ENCODE measurements around the gene MYBPC2.

Gene MYBPC2

GRCh38 chr19:50430888-50431342, 1.8 kb upstream of the MYBPC2 start:
- TF ChIP-seq, protein P1, sequence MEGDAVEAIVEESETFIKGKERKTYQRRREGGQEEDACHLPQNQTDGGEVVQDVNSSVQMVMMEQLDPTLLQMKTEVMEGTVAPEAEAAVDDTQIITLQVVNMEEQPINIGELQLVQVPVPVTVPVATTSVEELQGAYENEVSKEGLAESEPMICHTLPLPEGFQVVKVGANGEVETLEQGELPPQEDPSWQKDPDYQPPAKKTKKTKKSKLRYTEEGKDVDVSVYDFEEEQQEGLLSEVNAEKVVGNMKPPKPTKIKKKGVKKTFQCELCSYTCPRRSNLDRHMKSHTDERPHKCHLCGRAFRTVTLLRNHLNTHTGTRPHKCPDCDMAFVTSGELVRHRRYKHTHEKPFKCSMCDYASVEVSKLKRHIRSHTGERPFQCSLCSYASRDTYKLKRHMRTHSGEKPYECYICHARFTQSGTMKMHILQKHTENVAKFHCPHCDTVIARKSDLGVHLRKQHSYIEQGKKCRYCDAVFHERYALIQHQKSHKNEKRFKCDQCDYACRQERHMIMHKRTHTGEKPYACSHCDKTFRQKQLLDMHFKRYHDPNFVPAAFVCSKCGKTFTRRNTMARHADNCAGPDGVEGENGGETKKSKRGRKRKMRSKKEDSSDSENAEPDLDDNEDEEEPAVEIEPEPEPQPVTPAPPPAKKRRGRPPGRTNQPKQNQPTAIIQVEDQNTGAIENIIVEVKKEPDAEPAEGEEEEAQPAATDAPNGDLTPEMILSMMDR (IDR thresholded peaks at IDR 0.05; ENCODE audit: borderline replicate concordance, control extremely low read depth, extremely low read depth, insufficient read depth, missing control alignments): no peak
- no peak for DNase-seq (ENCODE audit: low spot score)
- in situ Hi-C loops (cut with MboI; ENCODE audit: low sequenced_read_pairs, unreplicated experiment): no loop called here

DNA sequence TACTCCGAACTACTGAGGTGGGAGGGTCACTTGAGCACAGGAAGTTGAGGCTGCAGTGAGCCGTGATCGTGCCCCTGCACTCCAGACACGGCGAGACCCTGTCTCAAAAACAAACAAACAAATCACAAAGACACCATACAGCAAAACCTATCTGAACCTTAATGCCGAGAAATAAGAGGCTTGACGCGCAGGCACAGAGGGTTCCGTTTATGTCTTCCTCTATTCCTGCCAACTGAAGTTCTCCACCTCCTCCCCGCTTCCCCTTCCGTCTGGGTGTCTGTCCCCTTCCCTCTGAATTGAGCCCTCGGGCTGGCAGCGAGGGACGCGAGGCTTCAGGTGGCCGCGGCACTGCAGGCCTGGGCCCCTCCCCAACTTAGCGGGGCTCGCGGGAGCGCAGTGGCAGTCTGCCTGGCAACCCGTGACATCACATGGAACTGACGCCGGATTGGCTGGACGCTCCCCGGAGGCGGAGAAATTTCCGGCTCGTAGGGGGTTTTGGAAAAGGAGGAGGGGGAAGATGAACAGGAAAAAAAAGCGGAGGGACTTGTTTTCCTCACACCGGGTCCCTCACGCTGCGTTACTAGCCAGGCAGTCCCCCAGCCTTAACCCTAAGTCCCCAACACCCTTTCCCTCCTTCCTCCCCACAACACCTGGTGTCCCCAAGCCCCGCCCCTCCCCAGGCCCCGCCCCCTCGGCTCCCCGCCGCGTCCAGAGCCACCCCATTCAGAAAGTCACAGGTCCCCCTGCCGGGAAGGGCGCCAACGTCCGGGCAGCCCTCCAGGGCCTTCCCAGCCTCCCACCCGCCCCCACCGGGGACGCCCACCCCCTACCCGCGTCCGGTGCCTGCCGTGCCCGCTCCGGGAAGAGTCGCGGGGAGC, 1.1 kb upstream of the MYBPC2 start:
- TF ChIP-seq, protein P1 (IDR thresholded peaks at IDR 0.05; ENCODE audit: borderline replicate concordance, control extremely low read depth, extremely low read depth, insufficient read depth, missing control alignments): no peak

GRCh38 chr19:50433201-50434180, 799 bp downstream of the MYBPC2 start:
- TF ChIP-seq, protein P1 (IDR thresholded peaks at IDR 0.05; ENCODE audit: borderline replicate concordance, control extremely low read depth, extremely low read depth, insufficient read depth, missing control alignments): no peak
- no peak for DNase-seq (ENCODE audit: low spot score)
- in situ Hi-C loops (cut with MboI; ENCODE audit: low sequenced_read_pairs, unreplicated experiment): no loop called here

More for the DNA sequence above, 1.1 kb upstream of the MYBPC2 start:
- in situ Hi-C loops (cut with MboI; ENCODE audit: low sequenced_read_pairs, unreplicated experiment): no loop called here
- DNase-seq (ENCODE audit: low spot score): peak; percentile 92

DNA sequence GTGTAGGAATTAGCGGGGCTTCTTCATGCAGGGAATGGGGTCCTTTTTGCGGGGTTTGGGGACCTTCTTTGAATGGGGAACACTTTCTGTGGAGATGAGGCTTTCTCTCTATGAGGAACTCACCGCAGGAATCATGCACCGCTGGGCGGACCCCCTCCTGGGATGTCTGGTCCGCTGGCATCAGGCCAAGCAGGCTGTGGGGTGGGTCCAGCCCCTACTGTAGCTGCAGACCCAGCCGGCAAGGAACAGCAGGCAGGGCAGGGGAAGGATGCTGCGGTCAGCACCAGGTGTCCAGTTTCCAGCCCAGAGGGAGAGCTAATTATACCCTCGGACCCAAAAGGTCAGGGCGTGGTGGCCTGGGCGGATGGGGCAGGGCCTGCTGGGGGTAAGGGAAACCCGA, 1.8 kb downstream of the MYBPC2 start:
- in situ Hi-C loops (cut with MboI; ENCODE audit: low sequenced_read_pairs, unreplicated experiment): no loop called here
- TF ChIP-seq, protein P1 (IDR thresholded peaks at IDR 0.05; ENCODE audit: borderline replicate concordance, control extremely low read depth, extremely low read depth, insufficient read depth, missing control alignments): no peak
- DNase-seq (ENCODE audit: low spot score): no peak

GRCh38 chr19:50435221-50435620, 2.5 kb downstream of the MYBPC2 start:
- in situ Hi-C loops (cut with MboI; ENCODE audit: low sequenced_read_pairs, unreplicated experiment): no loop called here
- DNase-seq (ENCODE audit: low spot score): no peak
- TF ChIP-seq, protein P1 (IDR thresholded peaks at IDR 0.05; ENCODE audit: borderline replicate concordance, control extremely low read depth, extremely low read depth, insufficient read depth, missing control alignments): no peak

DNA sequence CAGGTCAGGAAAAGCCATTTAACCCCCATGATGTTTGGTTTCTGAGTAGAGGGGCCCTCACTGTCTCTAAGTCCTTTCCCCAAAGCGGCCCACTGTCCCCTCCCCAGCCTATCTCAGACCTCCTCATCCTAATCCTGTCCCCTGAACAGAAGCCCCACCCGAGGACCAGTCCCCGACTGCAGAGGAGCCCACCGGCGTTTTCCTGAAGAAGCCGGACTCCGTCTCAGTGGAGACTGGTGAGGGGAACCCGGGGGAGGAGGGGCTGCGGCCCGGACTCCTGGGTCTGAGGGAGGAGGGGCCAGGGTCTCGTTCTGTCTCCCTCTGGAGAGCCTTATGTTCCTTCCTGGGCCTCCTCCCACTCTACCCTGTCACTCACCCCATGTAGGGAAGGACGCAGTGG, 2.9 kb downstream of the MYBPC2 start:
- in situ Hi-C loops (cut with MboI; ENCODE audit: low sequenced_read_pairs, unreplicated experiment): no loop called here
- TF ChIP-seq, protein P1 (IDR thresholded peaks at IDR 0.05; ENCODE audit: borderline replicate concordance, control extremely low read depth, extremely low read depth, insufficient read depth, missing control alignments): no peak
- DNase-seq (ENCODE audit: low spot score): no peak

Data from GM13976 (cell line).